Coronary artery (tissue), 2 donors: ENCODE results near the gene CHST9.

Source experiments
- DNase-seq: peaks from one replicate; pipeline ENCODE4 v3.0.0-alpha.2; 2017; ENCODE audit warnings: low spot score
- H3K27ac ChIP-seq, 2 donors: fragments of 200-600 bp; sonication (generic); one replicate each; pipeline ENCODE4 v1.5.1; 2016 to 2019
- H3K4me3 ChIP-seq: fragments of 200-600 bp; sonication (generic); 2 replicates; pipeline ENCODE4 v1.5.1; 2016; ENCODE audit warnings: mild to moderate bottlenecking, moderate library complexity
- CTCF ChIP-seq: fragments of 200-600 bp; sonication (generic); IDR thresholded peaks from one replicate; pipeline ENCODE4 v1.5.1; 2019; ENCODE audit warnings: antibody characterized with exemption

The CHST9 gene

DNA sequence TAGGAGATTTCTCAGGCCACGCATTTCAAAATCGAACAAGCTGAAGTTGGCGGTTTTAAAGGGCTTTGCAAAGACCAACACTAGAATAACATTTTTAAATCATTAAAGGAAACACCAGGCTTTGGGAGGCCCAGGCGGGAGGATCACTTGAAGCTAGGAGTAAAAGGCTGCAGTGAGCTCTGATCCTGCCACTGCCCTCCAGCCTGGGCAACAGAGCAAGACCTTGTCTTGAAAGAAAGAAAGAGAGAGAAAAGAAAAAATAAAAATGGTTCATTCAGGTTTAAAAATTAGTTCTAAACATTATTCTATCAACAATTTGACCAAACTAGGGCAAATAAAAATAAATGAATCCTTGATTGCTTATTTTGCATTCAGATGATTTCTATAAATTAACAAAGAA lies 789 bp upstream of the CHST9 start:
- no peak overlapping the region for H3K27ac ChIP-seq
- no peak for TF ChIP-seq CTCF
- no peak overlapping the region for H3K4me3 ChIP-seq
- DNase-seq: no peak

- Histone ChIP-seq H3K4me3 (peak overlapping the region; percentile 53), H3K27ac (no peak overlapping the region)
- DNase-seq: no peak
- TF ChIP-seq CTCF: no peak
Measured at GRCh38 chr18:27184115-27185024, 738 bp downstream of the CHST9 start.

DNA sequence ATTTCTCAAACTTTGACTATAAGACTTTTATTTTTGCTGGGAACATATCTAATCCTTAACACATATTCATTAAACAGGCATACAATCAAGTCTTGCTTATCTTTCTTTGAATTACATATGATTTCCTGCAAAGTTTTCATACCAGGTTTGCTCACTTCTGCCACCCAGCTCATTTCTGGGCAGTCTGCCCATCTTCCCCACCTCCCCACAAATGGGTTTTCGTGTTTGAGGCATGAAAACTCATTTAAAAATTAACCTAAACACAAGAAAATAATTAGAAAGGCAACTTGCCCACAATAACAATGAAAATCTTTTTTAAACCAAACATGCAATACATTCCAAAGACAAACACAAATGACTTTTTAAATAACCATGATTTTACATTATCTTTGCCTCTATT lies 3.4 kb downstream of the CHST9 start:
- no peak for DNase-seq
- no peak for TF ChIP-seq CTCF
- Histone ChIP-seq H3K4me3 (no peak overlapping the region), H3K27ac (no peak overlapping the region)

GRCh38 chr18:27178424-27178823 lies 6.7 kb downstream of the CHST9 start:
- H3K27ac ChIP-seq: no peak overlapping the region
- H3K4me3 ChIP-seq: no peak overlapping the region
- no peak for TF ChIP-seq CTCF
- no peak for DNase-seq

GRCh38 chr18:27175914-27176313 lies 9.2 kb downstream of the CHST9 start:
- H3K4me3 ChIP-seq: no peak overlapping the region
- DNase-seq: no peak
- no peak for TF ChIP-seq CTCF
- H3K27ac ChIP-seq: no peak overlapping the region

DNA sequence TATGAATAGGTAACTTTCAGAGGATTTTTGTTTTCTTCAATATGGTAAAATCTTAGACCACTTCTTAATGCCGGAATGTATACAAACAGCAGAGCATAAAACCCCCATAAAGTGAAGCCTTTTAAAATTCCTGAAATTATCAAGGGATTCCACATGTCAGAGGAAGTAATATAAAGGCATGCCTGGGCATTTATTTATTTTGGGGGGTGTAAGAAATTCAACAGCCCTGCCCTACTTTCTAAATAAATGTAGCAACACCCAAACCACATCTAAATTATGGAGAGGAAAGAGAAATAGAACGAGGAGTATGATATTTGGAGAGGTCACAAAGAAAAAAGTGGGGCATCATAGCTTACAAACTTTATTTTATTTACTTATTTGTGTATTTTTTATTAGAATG lies 9.9 kb downstream of the CHST9 start:
- no peak for DNase-seq
- no peak for TF ChIP-seq CTCF
- no peak overlapping the region for H3K27ac ChIP-seq
- no peak overlapping the region for H3K4me3 ChIP-seq

DNA sequence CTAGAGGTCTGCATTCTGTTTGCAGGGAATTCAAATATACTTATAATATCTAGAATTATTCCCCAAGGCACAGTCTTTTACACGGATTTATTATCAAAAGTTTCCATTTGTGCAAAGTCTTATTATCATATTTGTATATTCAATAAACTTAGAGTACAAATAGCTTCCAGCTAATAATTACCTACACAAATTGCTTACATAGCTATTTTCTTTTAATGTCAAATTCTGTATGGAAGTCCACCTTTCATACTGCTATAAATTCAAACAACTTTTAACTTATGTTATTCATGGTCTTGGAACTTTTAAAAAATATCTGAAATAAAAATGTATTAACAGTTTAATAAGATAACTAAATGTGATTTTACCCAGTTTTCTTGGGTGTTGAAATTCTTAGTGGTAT lies 13.1 kb downstream of the CHST9 start:
- Histone ChIP-seq H3K4me3 (no peak overlapping the region), H3K27ac (no peak overlapping the region)
- no peak for DNase-seq
- no peak for TF ChIP-seq CTCF
